GM12892 (cell line): ENCODE data around the gene FLNB.

ENCODE experiments used
- DNase-seq: peaks from one replicate; pipeline ENCODE4 v3.0.0; 2011; ENCODE audit not compliant: insufficient read length
- FAIRE-seq: peaks from 2 replicates; lab custom pipeline; 2011; peaks lifted over from hg19 to GRCh38; lab: Jason Lieb, UNC
- POLR2A ChIP-seq: IDR thresholded peaks from 2 replicates; pipeline ENCODE4 v1.6.1; 2011; ENCODE audit warnings: low read depth, low read length, control low read depth
- POLR2AphosphoS5 ChIP-seq: IDR thresholded peaks from 2 replicates; pipeline ENCODE4 v1.6.1; 2011; ENCODE audit warnings: low read depth, low read length, control low read depth
- TAF1 ChIP-seq: IDR thresholded peaks from 2 replicates; pipeline ENCODE4 v1.6.1; 2011; ENCODE audit warnings: low read depth, mild to moderate bottlenecking, control low read depth, low read length, borderline replicate concordance

Gene FLNB

DNA sequence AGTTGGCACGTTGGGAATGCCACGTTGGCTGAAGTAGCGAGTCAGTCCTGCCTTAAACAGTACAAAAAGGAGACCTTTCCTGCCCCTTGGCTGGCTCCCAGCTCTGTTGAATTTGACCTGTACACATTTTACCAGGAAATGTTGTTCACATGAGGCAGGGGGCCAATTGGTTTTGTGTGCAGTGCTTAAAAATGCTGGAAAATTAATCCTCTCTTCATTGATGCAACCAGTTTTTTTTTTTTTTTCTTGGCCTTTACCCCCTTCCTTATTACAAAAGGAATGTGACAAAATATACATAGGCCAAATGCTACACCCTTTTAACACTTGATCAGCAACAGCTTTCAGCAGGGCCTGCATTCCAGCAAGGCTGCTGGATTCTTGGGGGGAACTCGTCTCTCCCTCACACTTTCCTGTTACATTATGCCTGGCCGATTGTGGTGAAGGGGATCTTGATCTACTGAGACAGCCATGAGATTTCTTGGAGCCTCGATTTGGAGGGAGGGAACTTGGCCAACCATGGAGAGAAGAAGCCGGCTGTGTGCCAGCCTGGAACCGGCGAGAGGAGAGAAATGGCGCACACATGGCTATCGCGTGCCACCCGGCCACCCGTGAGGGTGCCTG lies 109.4 kb downstream of the FLNB start:
- FAIRE-seq (no peak), DNase-seq (no peak)
- TF ChIP-seq POLR2A (no peak), POLR2AphosphoS5 (no peak), TAF1 (no peak)

DNA sequence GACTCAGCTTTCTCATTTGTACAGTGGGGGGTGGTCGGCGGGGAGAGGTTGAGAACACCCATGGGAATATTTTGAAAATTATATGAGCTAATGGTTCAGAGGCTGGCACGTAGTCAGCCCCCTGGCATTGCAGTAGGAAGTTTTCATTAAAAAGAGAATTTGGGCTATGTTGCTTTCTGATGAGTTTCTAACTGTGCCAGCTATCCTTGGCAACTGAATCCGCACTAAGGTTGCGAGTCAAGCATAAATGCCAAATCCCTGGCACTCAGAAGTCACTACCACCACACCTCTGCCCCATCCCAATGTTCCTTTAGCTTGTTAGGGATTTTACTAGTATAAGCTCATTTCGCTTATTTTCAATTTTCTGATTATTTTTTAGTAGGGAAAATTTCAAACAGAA lies 111.0 kb downstream of the FLNB start:
- FAIRE-seq (no peak), DNase-seq (no peak)
- TF ChIP-seq POLR2AphosphoS5 (no peak), TAF1 (no peak), POLR2A (no peak)

DNA sequence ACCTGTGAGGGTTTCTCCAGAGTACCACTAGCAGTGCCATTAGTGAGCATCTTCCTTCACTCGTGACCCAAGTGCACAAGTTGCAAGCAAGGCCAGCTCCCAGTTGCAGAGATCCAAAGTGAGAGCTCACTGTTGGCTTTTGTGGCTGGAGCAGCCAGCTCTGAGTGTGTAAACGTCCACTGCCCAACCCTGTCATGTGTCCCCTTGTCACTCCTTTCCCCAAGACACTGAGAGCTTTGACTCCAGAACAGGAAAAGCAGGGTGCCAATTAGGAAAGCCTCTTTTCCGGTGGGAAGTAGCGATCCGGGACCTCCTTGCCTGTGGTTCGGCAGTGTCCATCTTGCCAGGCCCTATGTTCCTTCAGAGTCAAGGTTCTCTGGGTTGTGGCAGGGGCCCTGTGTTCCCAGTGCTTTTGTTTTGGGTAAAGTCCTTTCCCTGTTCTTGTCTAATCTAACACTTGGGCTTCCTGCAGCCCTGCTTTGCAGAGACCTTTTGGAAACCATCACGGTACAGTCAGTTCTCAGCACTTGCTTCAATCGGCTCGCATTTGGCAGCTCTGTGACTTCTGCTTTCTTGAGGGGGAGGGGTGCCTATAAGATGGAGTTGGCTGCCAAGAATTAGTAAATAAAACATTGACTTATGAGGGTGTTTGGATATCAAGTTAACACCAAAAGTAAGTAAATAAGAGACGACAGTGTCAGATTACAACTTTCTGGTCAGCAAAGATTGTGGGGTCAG lies 112.0 kb downstream of the FLNB start:
- TF ChIP-seq POLR2AphosphoS5 (no peak), TAF1 (no peak), POLR2A (no peak)
- FAIRE-seq (no peak), DNase-seq (no peak)

DNA sequence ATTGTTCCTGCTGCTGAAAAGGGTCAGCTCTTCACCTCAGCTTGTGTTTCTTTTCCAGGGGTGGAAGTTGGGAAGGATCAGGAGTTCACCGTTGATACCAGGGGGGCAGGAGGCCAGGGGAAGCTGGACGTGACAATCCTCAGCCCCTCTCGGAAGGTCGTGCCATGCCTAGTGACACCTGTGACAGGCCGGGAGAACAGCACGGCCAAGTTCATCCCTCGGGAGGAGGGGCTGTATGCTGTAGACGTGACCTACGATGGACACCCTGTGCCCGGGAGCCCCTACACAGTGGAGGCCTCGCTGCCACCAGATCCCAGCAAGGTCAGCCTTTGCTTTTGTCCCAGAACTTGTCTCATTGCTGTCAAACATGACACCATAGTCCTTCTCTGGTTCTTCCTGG lies 113.0 kb downstream of the FLNB start:
- FAIRE-seq (no peak), DNase-seq (no peak)
- no peak for TF ChIP-seq POLR2A

DNA sequence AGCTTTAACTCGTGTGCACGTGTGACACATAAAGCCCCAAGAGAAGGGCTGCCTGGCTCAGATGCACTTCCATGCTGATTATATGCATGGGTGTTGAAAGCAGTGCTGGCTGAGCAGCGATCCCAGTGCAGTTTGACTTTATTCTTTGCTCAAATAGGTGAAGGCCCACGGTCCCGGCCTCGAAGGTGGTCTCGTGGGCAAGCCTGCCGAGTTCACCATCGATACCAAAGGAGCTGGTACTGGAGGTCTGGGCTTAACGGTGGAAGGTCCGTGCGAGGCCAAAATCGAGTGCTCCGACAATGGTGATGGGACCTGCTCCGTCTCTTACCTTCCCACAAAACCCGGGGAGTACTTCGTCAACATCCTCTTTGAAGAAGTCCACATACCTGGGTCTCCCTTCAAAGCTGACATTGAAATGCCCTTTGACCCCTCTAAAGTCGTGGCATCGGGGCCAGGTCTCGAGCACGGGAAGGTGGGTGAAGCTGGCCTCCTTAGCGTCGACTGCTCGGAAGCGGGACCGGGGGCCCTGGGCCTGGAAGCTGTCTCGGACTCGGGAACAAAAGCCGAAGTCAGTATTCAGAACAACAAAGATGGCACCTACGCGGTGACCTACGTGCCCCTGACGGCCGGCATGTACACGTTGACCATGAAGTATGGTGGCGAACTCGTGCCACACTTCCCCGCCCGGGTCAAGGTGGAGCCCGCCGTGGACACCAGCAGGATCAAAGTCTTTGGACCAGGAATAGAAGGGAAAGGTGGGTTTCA lies 114.9 kb downstream of the FLNB start:
- no peak for DNase-seq
- no peak for FAIRE-seq
- TF ChIP-seq POLR2AphosphoS5, result no peak
- TF ChIP-seq TAF1, result no peak
- TF ChIP-seq POLR2A, result no peak

DNA sequence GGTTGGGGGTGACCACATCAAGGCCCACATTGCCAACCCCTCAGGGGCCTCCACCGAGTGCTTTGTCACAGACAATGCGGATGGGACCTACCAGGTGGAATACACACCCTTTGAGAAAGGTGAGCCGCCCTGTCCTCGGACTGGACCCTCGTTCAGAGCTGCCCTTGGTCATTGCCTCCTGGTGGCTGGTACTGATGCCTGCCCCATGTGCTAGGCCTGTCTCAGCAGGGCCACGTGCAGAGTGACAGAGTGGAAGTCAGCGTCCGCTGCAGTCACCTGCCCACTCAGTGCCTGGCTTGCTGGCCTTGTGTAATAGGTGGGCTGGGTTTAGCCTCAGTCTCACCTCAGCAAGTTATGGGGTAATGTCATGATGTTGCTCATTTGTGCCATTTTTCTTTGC lies 116.2 kb downstream of the FLNB start:
- DNase-seq (no peak), FAIRE-seq (no peak)
- no peak for TF ChIP-seq TAF1
- TF ChIP-seq POLR2A, result no peak
- no peak for TF ChIP-seq POLR2AphosphoS5

DNA sequence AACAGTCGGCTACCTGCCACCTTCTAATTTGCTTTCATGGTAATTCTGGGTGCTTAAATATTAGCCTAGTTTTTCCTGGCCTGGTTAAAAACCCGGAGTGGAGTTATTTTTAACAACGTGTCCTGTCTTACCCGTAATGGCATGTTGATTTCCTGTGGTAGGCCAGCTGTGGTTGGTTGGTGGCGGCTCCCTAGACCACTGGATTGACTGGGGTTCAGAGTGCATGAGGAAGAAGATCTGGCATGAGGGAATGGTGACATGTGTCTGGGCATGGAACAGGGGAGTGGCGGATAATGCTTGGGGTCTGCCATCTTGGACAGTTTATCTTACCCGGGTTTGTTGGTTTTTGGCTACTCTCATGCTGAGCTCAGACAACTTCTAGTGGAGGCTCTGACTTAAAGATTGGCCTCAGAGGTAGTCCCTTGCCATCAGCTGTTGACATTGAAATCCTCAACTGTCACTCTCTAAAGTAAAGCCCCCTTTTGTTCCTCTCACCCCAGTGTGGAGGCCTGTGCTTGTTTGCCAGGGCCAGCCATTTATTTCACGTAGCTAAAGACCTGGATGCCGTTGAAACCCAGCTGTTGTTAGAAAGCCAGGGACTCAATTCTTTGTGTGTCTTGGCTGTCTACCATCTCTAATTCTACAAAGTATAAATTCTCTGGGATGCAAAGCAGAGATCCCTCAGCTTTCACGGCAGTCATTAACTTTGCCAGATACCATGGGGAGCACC lies 121.0 kb downstream of the FLNB start:
- DNase-seq (no peak), FAIRE-seq (no peak)
- TF ChIP-seq TAF1 (no peak), POLR2AphosphoS5 (no peak), POLR2A (no peak)

DNA sequence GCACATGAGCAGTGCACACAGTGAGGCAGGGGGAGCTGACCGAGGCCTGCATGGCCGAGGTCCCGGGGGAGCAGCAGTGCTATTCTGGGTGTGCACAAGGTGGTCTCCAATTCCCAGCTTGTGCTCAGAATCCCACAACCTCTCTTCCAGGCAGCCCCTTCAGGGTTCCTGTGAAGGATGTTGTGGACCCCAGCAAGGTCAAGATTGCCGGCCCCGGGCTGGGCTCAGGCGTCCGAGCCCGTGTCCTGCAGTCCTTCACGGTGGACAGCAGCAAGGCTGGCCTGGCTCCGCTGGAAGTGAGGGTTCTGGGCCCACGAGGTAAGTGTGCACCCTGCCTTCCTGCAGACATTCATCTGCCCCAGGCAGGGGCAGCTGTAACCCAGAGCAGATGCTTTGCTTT lies 122.4 kb downstream of the FLNB start:
- TF ChIP-seq POLR2A, result no peak
- no peak for TF ChIP-seq POLR2AphosphoS5
- TF ChIP-seq TAF1, result no peak
- DNase-seq (no peak), FAIRE-seq (no peak)

DNA sequence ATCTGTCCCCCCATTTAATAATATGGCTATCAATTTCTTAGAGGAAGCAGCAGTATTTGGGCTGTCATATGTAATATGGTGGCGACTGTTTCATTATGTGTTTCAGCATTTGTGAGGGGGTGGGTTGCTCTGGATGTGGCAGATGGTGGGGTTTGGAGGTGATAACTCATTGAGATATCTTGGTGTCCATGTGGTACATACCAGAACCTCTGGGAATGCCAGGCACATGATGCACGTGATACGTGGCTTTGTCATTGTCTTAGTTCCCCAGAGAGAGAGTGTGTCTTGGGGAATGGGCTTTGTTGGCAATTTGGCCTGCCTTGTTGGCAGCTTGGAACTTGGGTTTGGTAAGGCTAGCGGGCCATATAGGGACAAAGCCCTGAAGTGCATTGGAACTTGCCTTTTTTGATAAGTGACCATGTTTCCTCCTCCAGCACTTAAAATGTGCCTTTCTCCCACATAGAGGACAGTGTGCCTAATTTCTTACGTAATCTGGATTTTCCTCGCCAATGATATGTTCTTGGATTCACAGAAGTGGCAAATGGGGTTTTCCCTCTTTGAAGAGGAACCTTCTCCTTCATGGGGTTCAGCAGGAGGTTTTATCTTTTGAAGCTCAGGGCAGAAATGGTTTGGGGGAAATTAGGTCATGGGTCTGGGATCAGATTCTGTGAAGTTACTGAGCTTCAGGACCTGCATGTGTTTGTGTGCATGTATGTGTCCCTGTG lies 123.0 kb downstream of the FLNB start:
- DNase-seq (no peak), FAIRE-seq (no peak)
- TF ChIP-seq POLR2AphosphoS5, result no peak
- no peak for TF ChIP-seq POLR2A
- TF ChIP-seq TAF1, result no peak

DNA sequence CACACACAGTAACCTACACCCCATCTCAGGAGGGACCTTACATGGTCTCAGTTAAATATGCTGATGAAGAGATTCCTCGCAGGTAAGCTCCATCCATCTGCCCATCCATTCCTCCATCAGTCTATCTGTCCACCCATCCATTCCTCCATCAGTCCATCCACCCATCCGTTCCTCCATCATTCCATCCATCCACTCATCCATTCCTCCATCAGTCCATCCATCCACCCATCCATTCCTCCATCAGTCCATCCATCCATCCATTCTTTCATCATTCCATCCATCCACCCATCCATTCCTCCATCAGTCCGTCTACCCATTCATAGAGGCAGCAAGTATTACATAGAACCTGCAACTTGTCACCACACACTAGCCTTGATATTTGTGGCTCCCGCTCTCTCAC lies 124.6 kb downstream of the FLNB start:
- no peak for FAIRE-seq

DNA sequence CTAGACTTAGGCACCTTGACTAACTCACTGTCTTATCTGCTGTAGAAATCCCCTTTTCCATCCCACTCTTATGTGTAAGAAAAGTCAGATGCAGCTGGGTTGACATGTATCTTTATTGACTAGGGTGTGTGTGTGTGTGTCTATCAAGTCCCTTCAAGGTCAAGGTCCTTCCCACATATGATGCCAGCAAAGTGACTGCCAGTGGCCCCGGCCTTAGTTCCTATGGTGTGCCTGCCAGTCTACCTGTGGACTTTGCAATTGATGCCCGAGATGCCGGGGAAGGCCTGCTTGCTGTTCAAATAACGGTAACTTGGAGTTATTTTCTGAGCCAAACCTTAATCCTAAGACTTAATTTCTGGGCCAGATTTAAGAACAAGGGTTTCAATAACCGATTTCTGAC lies 126.2 kb downstream of the FLNB start:
- no peak for FAIRE-seq
- TF ChIP-seq TAF1 (no peak), POLR2A (no peak)
- no peak for DNase-seq

More for the DNA sequence above, 124.6 kb downstream of the FLNB start:
- no peak for DNase-seq
- TF ChIP-seq TAF1 (no peak), POLR2A (no peak), POLR2AphosphoS5 (no peak)
